Smooth muscle cell (in vitro differentiated cells): ENCODE data around the gene ZNF778. TPM values are rescaled to one million over a fixed set of nuclear protein-coding genes. Genes with fewer than 3 reads are reported as not detected.

Experiments used
- DNase-seq: peaks from one replicate; lab custom pipeline; 2025; ENCODE audit not compliant: unreplicated experiment; lab: John Stamatoyannopoulos, UW
- H2AFZ ChIP-seq: fragments of 200-600 bp; sonication (generic); 2 replicates; pipeline ENCODE4 v1.6.0; 2016; ENCODE audit warnings: antibody characterized with exemption, low read depth, mild to moderate bottlenecking
- H3F3A ChIP-seq: fragments of 200-600 bp; sonication (generic); 2 replicates; pipeline ENCODE4 v1.6.0; 2017; ENCODE audit warnings: antibody characterized with exemption, low read depth
- H3K27ac ChIP-seq: fragments of 200-600 bp; sonication (generic); 2 replicates; pipeline ENCODE4 v1.5.1; 2016; ENCODE audit warnings: low read depth, mild to moderate bottlenecking
- H3K27me3 ChIP-seq: fragments of 200-600 bp; sonication (generic); 2 replicates; pipeline ENCODE4 v1.6.1; 2016; ENCODE audit warnings: low read depth, mild to moderate bottlenecking
- H3K36me3 ChIP-seq: fragments of 200-600 bp; sonication (generic); 2 replicates; pipeline ENCODE4 v1.5.1; 2016; ENCODE audit warnings: low read depth
- H3K4me1 ChIP-seq: fragments of 200-600 bp; sonication (generic); 2 replicates; pipeline ENCODE4 v1.5.1; 2016; ENCODE audit warnings: low read depth
- H3K4me2 ChIP-seq: fragments of 200-600 bp; sonication (generic); 2 replicates; pipeline ENCODE4 v1.6.0; 2016; ENCODE audit warnings: mild to moderate bottlenecking
- H3K4me3 ChIP-seq: fragments of 200-600 bp; sonication (generic); 2 replicates; pipeline ENCODE4 v1.5.1; 2016; ENCODE audit warnings: mild to moderate bottlenecking
- H3K79me2 ChIP-seq: fragments of 200-600 bp; sonication (generic); 2 replicates; pipeline ENCODE4 v1.6.0; 2016; ENCODE audit warnings: low read depth, mild to moderate bottlenecking
- H3K9ac ChIP-seq: fragments of 200-600 bp; sonication (generic); 2 replicates; pipeline ENCODE4 v1.6.0; 2016; ENCODE audit warnings: low read depth
- H3K9me3 ChIP-seq: fragments of 200-600 bp; sonication (generic); replicated peaks from 2 replicates; pipeline ENCODE4 v1.5.1; 2016; ENCODE audit warnings: low read depth
- H4K20me1 ChIP-seq: fragments of 200-600 bp; sonication (generic); 2 replicates; pipeline ENCODE4 v1.6.0; 2016; ENCODE audit warnings: low read depth
- WGBS: methylation state at CpG from one replicate; pipeline ENCODE4 v1.1.7; 2016; ENCODE audit warnings: low lambda C conversion rate; 5-methylcytosine and 5-hydroxymethylcytosine counted together
- polyA plus RNA-seq: library from polyadenylated mRNA; unstranded; fragments of >200 nt; fragmentation: Nextera tagmentation; extraction: Ambion mirVana; gene quantifications from 2 replicates; pipeline ENCODE4 v1.2.1, GENCODE V29; 2016
- total RNA-seq: library from RNA; depleted of rRNA; stranded (reverse); fragments of >200 nt; gene quantifications from 2 replicates; pipeline ENCODE4 v1.2.3, GENCODE V29; 2014
- TF ChIP-seq, protein P1 (sequence below): fragments of 200-600 bp; sonication (generic); IDR thresholded peaks from 2 replicates; pipeline ENCODE4 v1.5.1; 2017; ENCODE audit warnings: borderline replicate concordance, mild to moderate bottlenecking, antibody characterized with exemption; ENCODE audit not compliant: insufficient read depth, poor library complexity, severe bottlenecking

ZNF778 gene
- total and polyA plus RNA-seq, 2 experiments from 2014 or later, result 3.0 to 6.2 TPM

DNA sequence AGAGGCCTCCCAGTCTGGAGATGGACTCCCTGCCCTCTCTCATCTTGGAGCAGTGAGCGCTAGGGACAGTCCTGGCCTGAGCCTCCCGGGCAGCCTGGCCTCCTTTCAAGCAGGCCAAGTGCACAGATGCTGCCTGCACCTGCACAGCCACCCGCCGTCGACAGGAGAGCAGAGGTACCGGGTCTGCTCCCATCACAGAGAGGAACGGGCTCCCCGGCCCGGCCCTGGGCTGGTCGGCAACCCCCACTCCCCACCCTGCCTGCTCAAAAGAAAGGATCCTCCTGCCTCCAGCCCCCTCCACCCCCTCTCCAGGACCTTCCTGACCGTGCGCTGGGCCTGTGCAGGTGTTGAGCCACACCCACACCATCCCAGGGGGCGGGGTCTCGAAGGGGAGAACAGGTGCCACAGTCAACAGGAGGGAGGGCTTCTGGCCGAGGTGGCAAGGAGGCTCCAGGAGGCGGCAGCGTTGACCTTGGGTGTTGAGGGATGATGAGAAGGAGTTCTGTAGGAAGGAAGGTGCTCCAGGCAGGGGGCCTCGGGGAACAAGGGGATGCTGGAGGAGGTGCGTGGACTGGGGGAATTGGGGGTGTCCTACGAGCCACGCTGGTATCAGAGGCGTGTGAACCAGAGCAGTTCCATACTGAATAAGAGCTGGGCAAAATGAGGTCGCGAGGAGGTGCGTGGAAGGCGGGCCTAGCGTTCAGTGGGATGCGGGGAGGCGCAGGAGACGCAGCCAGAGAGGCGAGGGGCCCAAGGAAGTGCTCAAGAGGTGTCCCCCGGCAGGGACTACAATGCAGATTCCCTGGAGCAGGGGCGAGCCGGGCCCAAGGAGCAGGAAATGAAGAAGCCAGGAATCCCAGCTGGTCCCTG is 46.9 kb upstream of the ZNF778 start:
- Histone ChIP-seq H3K79me2 (no peaks in the 10 kb centered on the region), H3K27me3 (peaks cover 19% of the 10 kb centered on the region), H4K20me1 (no peaks in the 10 kb centered on the region), H2AFZ (no peak overlapping the region), H3K4me2 (peak overlapping the region; percentile 78), H3K4me3 (peak overlapping the region; percentile 34), H3K9ac (no peak overlapping the region), H3K36me3 (no peaks in the 10 kb centered on the region), H3F3A (no peaks in the 10 kb centered on the region), H3K9me3 (no peaks in the 10 kb centered on the region), H3K27ac (no peak overlapping the region), H3K4me1 (no peaks in the 10 kb centered on the region)
- DNase-seq, result no peak
- TF ChIP-seq, protein P1, sequence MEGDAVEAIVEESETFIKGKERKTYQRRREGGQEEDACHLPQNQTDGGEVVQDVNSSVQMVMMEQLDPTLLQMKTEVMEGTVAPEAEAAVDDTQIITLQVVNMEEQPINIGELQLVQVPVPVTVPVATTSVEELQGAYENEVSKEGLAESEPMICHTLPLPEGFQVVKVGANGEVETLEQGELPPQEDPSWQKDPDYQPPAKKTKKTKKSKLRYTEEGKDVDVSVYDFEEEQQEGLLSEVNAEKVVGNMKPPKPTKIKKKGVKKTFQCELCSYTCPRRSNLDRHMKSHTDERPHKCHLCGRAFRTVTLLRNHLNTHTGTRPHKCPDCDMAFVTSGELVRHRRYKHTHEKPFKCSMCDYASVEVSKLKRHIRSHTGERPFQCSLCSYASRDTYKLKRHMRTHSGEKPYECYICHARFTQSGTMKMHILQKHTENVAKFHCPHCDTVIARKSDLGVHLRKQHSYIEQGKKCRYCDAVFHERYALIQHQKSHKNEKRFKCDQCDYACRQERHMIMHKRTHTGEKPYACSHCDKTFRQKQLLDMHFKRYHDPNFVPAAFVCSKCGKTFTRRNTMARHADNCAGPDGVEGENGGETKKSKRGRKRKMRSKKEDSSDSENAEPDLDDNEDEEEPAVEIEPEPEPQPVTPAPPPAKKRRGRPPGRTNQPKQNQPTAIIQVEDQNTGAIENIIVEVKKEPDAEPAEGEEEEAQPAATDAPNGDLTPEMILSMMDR, result no peak
- 26% methylated on average over 28 of the region's 34 CpGs for WGBS

DNA sequence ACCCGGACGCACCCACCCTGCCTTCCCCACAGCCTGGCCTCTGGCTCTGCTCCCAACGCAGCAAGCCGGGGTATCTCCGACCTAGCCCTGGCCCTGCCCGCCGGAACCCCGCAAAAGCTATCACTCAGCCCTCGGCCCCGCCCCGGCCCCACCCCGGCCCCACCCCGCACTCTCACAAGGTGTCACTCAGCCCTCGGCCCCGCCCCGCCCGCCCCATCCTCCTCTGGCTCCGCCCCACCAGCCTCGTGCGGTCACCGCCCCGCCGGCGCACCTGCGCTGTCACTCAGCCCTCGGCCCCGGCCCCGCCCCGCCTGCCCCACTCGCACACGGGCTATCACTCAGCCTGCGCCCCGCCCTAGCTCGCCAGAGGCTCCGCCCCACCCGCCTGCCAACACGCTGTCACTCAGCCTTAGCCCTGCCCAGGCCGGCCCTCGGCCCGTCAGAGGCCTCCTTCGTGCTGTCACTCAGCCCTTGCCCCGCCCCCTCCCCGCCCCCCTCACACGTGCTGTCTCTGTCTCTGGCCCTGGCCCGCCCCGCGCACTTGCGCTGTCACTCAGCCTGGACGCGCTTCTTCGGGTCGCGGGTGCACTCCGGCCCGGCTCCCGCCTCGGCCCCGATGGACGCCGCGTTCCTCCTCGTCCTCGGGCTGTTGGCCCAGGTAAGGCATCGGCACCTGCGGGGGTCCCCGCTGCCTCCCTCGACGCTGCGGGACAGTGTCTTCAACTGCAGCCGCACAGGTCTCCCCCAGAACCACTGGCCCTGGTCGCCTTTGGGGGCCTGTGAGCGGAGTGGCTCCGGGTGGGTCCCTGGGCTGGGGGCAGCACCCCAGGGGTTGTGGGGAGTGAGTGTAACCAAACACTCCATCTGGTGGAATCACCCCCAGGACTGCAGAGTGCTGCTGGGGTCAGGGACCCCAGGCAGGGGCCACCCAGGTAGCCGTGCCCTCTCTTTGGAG is 46.0 kb upstream of the ZNF778 start, which contains the start of gene CDH15:
Gene CDH15 (plus strand): TSS at position 533 of the 955 bp plus-strand sequence. CDS start 84 bp downstream, at position 617.
- no peaks in the 10 kb centered on the region for H3F3A ChIP-seq
- peak; percentile 42 for DNase-seq
- no peaks in the 10 kb centered on the region for H3K79me2 ChIP-seq
- no peak within 1 kb of the TSS for H2AFZ ChIP-seq
- no peaks in the 10 kb centered on the region for H3K4me1 ChIP-seq
- peak within 1 kb of the TSS; percentile 34 for H3K4me3 ChIP-seq
- no peaks in the 10 kb centered on the region for H3K36me3 ChIP-seq
- 17% methylated on average over 29 of the region's 74 CpGs for WGBS
- H4K20me1 ChIP-seq, result no peaks in the 10 kb centered on the region
- no peak within 1 kb of the TSS for H3K27ac ChIP-seq
- H3K27me3 ChIP-seq, result peaks cover 19% of the 10 kb centered on the region
- H3K9ac ChIP-seq, result no peak within 1 kb of the TSS
- no peaks in the 10 kb centered on the region for H3K9me3 ChIP-seq
- peak within 1 kb of the TSS; percentile 78 for H3K4me2 ChIP-seq
- TF ChIP-seq, protein P1, result no peak

DNA sequence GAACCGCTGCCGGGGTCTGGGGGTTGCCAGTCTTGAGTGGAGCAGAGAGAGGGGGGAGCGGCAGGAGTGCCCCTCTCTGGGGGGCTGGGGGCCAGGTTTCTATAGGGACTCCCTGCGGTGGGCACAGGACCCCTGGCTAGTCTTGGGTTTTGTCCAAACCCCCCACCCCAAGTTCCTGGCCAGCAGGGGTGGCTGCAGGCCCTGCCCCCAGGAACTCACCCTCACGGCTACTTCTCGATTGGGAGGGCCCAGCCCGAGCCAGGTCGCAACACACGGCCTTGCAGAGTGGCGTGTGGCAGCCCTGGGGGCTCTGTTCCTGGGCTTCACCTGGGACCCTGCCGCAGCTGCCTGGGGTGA is 45.4 kb upstream of the ZNF778 start:
- H2AFZ ChIP-seq, result no peak overlapping the region
- no peak overlapping the region for H3K4me3 ChIP-seq
- H3K4me1 ChIP-seq, result no peaks in the 10 kb centered on the region
- no peak overlapping the region for H3K9ac ChIP-seq
- WGBS, result 84% methylated on average over 8 of the region's 11 CpGs
- no peak overlapping the region for H3K4me2 ChIP-seq
- no peaks in the 10 kb centered on the region for H3K36me3 ChIP-seq
- no peak overlapping the region for H3K27ac ChIP-seq
- no peaks in the 10 kb centered on the region for H4K20me1 ChIP-seq
- DNase-seq, result no peak
- no peaks in the 10 kb centered on the region for H3K79me2 ChIP-seq
- H3K27me3 ChIP-seq, result peaks cover 19% of the 10 kb centered on the region
- TF ChIP-seq, protein P1, result no peak
- no peaks in the 10 kb centered on the region for H3K9me3 ChIP-seq
- no peaks in the 10 kb centered on the region for H3F3A ChIP-seq
